ENCODE data around the gene CDKN2B-AS1. TPM values are rescaled to one million over a fixed set of nuclear protein-coding genes. Genes with fewer than 3 reads are reported as not detected.

CDKN2B-AS1 gene
- total RNA-seq, 1 donor, result 12.9 TPM

- TF ChIP-seq CTCF (IDR thresholded peaks at IDR 0.05; ENCODE audit: insufficient read depth, low read length), result no peak
- no peak overlapping the region for H3K4me3 ChIP-seq (ENCODE audit: low read depth, low read length)
- peak; percentile 61 for DNase-seq (ENCODE audit: low read depth)
These were observed 42.5 kb downstream of the CDKN2B-AS1 start for GRCh38 chr9:22036866-22037626.

DNA sequence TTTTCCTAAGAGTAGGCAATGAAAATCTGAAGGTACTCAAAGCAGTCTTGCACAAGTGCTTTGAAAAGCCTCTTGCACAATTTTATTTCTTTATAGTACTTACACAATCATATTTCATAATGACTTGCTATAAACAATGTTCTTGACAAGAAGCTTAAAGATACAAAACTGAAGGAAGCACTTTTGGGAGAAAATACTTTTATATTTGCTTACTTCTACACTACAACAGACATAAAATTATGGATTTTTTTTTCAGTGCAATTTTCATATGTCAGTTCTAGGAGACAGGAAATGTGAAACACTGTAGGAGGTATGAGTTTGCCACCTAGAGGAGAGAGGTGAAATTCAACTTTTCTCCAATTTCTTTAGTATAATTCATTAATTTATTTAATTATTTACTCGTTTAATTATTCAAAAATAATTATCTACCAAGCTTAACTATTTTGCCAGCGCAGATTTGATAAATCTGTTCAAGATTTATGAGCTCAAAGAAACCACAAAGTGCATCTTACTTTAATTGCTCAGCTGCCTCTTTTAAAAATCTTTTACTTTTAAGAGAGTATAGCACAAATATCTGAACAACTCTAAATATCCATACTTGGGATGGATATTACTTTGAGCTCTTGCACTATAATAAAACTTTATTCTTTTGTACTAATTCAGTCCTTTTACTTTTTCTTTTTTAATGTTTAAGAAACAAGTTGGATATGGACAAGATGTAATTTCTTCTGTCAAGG, 43.5 kb downstream of the CDKN2B-AS1 start:
- peak; percentile 62 for DNase-seq (ENCODE audit: low read depth)
- TF ChIP-seq CTCF (IDR thresholded peaks at IDR 0.05; ENCODE audit: insufficient read depth, low read length), result peak; percentile 57
- no peak overlapping the region for H3K4me3 ChIP-seq (ENCODE audit: low read depth, low read length)

GRCh38 chr9:22039258-22039657, 44.7 kb downstream of the CDKN2B-AS1 start:
- no peak overlapping the region for H3K4me3 ChIP-seq (ENCODE audit: low read depth, low read length)
- no peak for DNase-seq (ENCODE audit: low read depth)
- TF ChIP-seq CTCF (IDR thresholded peaks at IDR 0.05; ENCODE audit: insufficient read depth, low read length), result no peak

DNA sequence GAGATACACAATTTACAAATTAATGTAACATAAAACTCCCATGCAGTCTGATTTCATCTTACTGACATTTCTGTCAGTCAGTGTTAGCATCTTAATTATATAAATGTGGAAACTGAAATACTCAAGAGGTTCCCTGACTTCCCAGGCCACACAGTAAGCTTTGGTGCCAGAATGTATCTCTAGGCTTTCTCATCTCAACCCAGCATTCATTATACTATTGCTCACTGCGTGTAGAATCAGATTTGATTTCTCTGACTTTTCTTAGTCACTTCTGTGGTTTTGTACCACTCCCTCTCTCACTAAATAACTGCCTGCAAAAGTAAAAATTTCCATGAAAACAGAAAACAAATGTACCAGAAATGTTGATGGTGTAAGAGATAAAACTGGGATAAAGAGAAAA, 46.2 kb downstream of the CDKN2B-AS1 start:
- no peak for TF ChIP-seq CTCF (IDR thresholded peaks at IDR 0.05; ENCODE audit: insufficient read depth, low read length)
- H3K4me3 ChIP-seq (ENCODE audit: low read depth, low read length), result no peak overlapping the region
- peak; percentile 81 for DNase-seq (ENCODE audit: low read depth)

DNA sequence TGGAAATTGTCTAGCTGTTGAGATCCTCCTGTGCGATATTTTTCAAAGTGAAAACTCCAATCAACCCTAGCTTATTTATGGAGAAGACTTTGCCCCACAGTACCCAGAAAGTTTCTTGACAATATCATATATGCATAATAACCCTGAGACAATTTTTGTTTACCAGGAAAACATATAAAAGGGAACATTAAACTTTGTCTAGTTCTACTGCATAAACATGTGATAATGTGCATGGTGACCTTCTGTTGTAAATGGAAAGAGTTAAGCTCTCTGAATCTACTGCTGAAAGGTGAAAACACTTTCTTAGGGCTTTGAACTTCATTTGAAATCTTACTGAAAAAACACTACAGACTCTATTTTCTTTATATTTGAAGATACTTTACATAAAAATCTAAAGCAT, 46.8 kb downstream of the CDKN2B-AS1 start:
- no peak for TF ChIP-seq CTCF (IDR thresholded peaks at IDR 0.05; ENCODE audit: insufficient read depth, low read length)

DNA sequence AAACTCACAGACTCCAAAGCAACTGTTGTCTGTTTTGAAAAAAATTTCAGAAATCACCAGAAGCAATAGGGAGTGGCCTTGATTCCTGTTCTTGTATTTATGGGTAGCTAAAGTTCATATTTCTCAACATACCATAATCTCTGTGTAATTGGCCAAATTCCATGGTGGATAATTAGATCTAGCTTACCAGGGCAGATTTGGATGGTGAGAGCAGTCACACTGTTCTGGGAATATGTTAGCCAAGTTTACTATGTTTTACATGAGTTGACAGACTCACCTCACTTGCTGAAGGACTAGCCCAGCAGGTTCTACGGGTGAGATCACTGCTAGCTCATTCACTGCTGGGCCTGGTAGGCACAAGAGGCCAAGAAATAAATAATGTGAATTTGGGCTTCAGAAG, 47.2 kb downstream of the CDKN2B-AS1 start:
- DNase-seq (ENCODE audit: low read depth), result peak; percentile 60
- no peak overlapping the region for H3K4me3 ChIP-seq (ENCODE audit: low read depth, low read length)
- no peak for TF ChIP-seq CTCF (IDR thresholded peaks at IDR 0.05; ENCODE audit: insufficient read depth, low read length)

More for the DNA sequence above, 46.8 kb downstream of the CDKN2B-AS1 start:
- no peak overlapping the region for H3K4me3 ChIP-seq (ENCODE audit: low read depth, low read length)
- no peak for DNase-seq (ENCODE audit: low read depth)

Data from fibroblast of the aortic adventitia (primary cell).